ENCODE data around the gene CYB561A3.

Gene CYB561A3

DNA sequence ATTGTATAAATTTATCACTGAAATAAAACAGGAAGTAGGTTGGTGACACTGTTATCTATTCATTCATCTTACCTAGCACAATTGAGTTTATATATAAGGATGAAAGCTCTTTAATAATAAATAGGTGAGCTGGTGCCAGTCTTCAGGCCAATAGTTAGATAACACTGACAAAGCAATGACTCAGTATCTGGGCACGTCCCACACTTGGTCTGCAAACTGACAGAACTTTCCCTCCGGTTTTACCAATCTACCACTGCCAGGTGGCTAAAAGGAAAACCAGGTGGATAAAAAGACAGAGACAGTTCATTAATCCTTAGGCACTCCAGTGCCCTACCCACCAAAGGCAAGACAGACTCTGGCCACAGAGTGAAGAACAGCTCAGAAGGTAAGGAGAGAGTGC is 46.4 kb downstream of the CYB561A3 start:
- no peak for DNase-seq

DNA sequence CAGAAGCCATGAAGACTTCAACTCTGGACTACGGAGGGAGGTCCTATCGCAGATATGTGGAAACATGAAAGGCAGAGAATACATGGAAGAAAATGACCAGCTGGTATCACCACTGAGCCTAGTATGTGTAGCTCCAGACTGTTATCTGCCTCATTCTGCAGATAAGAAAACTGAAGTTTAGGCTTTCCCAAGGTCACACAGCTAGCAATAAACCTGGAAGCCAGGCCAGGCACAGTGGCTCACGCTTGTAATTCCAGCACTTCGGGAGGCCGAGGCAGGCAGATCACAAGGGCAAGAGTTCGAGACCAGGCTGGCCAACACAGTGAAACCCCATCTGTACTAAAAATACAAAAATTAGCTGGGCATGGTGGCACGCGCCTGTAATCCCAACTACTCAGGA is 50.9 kb downstream of the CYB561A3 start:
- no peak for DNase-seq

DNA sequence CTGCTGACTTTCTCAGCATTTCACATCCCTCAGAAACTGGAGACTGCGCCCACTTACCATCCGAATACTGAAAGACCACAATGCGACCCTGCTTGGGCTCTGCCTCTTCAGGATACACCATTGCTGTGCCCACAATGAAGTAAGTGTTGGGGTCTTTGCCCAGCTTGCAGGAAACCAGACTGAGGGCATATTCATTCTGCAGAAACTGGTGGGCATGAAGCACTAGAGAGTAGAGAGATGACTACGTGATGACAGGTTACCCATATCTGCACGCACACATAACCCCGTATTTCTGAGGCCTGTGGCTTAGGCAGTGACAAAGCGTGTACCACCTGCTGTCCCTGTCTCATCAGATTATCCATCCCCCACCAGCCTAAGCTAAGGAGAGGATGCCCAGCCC is 51.9 kb downstream of the CYB561A3 start:
- DNase-seq = no peak

DNA sequence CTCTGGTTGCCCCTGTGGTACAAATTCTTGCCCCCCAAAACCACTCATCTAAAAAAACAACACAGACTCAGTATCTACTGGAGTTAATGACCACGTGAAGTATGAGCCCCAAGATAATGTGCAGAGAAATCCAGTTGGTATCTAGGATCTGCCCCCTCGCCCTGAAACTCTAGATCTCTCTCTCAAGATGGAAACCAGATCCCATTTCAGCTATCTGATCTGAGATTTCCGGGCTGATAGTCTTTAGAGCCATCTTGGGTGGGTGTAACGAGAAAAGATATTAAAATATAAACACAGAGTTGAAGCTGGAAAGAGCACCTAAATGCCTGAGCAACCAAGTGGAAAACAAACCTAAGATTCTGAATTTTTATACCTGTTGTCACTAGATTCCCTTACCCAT is 52.5 kb downstream of the CYB561A3 start:
- DNase-seq = no peak

DNA sequence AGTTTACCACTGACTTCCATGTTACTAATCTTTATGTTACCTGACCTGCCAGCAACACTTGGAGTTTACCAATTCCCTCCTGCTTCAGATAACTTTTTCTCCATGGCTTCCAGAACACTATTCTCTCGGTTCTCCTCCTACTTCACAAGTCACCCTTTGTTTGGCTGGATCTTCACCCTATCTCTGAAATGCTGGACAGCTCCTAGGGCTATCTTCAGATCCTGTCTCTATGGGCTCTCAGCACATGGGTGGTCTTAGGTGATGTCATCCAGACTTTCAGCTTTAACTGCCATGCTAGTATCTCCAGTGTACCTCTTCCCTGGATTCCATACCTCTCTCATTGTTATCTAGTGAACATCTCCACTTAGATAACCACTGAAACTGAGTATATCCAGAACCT is 54.3 kb downstream of the CYB561A3 start:
- DNase-seq = no peak

DNA sequence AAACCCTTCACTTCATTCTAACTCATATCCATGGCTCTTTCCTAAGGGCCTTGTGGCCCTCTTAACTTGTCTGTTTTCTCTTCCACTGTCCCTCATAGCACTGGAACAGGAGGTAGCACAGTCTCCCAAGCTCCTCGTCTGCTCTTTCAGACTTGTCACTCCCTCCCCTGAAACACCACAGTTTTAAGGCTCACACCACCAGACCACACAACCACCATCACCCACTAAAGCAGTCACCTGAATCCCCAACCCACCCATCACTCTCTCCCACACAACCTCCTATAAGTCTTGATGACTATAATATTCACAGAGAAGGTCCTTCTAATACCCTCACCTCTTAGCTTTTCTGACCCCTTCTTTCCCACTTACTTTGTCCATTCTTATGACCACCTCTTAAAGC is 55.5 kb downstream of the CYB561A3 start:
- no peak for DNase-seq

DNA sequence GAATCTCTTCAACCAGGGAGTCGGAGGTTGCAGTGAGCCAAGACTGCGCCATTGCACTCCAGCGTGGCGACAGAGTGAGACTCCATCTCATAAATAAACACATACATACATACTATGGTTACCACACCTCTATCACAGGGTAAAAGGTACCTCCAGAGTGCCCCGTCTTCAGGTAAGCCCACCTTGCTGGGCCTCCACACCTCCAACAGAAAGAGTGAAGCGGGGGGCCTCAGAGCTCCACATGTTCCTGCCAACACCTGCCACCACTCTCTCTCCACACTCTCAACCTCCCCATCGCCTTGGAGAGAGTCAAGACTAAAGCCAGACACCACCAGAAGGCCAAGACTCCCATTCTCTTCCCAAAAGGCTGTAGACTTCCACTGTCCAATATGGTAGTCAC is 56.3 kb downstream of the CYB561A3 start:
- no peak for DNase-seq

DNA sequence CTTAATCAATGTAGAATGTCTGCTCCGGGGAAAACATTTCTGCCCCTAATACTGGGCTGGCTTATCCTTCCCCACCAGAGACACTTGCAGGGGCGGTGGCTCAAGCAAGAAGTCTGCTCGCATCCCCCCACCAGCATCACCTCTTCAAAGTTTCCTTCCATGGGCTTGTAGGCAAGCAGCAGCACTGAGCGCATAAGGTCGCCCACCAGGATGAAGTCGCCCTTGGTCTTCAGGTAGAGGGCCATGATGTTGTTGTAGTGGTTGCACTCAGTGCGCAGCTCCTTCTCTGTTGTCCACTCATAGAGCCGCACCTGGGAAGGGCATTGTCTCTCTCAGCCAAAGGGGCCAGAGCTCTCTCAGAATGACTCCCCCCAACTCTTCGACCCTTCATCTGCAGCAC is 58.0 kb downstream of the CYB561A3 start:
- DNase-seq = no peak

DNA sequence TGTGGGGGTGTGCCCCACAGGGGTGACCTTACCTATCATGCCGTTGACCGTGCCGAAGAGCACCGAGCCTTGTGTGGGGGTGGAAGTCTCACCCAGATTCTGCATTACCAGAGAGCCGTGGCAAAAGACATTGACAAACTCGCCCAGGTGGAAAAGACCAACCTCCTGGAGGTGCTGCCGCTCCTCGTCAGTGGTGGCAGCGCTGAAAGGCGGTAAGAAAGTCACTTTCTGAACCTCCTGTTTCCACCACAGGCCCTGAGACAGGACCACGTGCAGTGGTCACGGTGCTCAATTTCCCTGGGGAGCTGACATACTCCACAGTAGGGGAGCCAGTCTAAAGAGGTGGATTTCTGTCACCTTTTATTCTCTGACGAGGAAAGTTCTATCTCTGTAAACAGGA is 59.1 kb downstream of the CYB561A3 start:
- DNase-seq = no peak
